Measurements from ENCODE around the gene ATAD2B.
A peak's percentile ranks its signal among the peaks of the same experiment; 100 is the strongest.

The ATAD2B gene

DNA sequence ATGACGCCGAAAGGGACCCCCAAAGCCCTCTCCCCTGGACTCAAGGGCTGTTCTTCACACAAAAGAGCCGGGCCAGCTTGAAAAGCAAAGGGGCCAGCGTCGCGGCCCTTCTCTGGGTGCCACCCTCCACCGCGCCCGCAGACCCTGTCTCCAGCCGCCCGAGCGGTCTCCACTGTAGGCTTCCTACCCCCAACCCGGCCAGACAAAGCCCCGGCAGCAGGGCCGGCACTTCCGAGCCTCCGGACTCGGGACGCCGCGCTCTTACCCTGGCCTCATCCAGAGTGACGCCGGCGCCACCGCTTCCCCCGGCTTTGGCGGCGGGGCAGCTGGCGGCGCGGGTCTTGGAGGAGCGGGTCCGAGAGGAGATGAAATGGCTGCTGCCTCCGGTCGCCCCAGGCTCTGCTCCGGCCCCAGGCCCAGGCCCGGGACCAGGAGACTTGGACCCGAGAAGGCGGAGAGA is 603 bp downstream of the ATAD2B start:
- Mint-ChIP-seq H3K27ac (peak overlapping the region; percentile 99), H3K4me3 (peak overlapping the region; percentile 94), H3K36me3 (peaks cover 8% of the 10 kb centered on the region), H3K27me3 (no peaks in the 10 kb centered on the region), H3K4me1 (peaks cover 28% of the 10 kb centered on the region), H3K9me3 (peaks cover 1% of the 10 kb centered on the region)
- DNase-seq (ENCODE audit: low spot score in 2 of 2) (peak; percentile 43 to 75), ATAC-seq (ENCODE audit: low read depth) (peak; percentile 9)

DNA sequence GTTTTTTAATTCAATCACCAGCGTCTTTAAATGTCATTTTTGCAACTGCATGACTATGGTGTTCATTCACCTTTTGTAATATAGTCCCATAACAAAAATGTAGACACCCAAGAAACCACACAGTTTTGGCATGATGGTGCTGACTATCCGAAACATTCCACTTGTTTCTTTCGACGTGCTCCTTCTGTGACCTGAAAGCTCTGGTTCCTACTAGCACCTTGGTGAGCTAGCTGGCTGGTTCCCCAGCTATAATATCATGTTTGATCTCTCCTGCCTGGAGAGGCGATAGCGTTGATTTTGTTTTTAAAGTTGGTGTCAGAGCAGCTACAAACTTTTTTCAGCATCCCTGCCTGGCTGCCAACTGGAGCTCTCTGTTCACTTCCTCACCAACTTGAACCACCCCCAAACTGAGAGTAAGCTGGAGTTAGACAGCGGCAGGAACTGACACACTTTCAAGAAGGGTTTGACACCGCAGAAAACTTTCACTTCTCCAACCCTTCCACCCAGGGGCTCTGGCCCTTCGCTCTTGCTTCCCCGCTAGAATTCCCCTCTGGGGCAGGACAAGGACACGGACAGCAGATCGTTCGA is 1.1 kb downstream of the ATAD2B start:
- Mint-ChIP-seq H3K27ac (peak overlapping the region; percentile 99), H3K4me3 (peak overlapping the region; percentile 94), H3K9me3 (peaks cover 1% of the 10 kb centered on the region), H3K4me1 (peaks cover 28% of the 10 kb centered on the region), H3K36me3 (peaks cover 8% of the 10 kb centered on the region), H3K27me3 (no peaks in the 10 kb centered on the region)
- ATAC-seq (ENCODE audit: low read depth) (peak; percentile 68), DNase-seq (ENCODE audit: low spot score in 2 of 2) (peak in 1 of 2 donors; percentile 82)

DNA sequence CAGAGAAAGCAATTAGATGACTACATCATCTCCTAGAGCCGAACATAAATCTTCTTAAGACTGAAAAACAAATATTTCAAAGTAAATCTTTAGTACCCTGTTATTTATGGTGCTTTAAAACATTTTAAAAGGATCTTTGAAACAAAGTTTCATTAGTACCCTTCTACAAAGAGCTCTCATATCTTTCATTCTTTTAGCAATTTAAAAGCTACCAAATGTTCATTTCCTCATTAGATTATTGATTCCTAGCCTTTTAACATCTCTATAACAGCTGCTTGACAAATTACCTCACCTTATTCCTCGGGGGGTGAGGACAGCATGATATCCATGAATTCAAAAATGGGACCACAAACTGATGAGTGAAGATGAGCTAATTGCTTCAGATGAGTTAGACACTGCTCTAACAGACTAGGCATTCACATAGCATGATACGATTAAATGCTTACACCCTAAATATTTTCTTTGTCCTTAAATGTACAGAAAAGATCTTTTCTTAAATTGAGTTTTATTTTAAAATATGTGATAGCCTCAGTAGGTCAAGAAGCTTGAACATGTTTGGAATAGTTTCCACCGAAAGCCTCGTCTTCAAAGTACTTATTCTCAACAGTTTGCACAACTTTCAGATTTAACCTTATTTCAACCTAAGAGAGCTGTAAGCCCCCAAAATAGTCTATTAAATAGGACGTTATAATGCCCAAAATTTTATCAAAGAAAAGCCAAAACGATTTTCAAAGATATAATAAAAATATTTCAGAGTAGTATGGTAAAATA is 2.1 kb downstream of the ATAD2B start:
- H3K36me3 Mint-ChIP-seq: peaks cover 6% of the 10 kb centered on the region
- no peaks in the 10 kb centered on the region for H3K27me3 Mint-ChIP-seq
- H3K4me3 Mint-ChIP-seq: peak overlapping the region; percentile 94
- no peak for DNase-seq (ENCODE audit: low spot score in 2 of 2)
- no peak for ATAC-seq (ENCODE audit: low read depth)
- peaks cover 1% of the 10 kb centered on the region for H3K9me3 Mint-ChIP-seq
- H3K4me1 Mint-ChIP-seq: peaks cover 29% of the 10 kb centered on the region
- H3K27ac Mint-ChIP-seq: peak overlapping the region; percentile 99

DNA sequence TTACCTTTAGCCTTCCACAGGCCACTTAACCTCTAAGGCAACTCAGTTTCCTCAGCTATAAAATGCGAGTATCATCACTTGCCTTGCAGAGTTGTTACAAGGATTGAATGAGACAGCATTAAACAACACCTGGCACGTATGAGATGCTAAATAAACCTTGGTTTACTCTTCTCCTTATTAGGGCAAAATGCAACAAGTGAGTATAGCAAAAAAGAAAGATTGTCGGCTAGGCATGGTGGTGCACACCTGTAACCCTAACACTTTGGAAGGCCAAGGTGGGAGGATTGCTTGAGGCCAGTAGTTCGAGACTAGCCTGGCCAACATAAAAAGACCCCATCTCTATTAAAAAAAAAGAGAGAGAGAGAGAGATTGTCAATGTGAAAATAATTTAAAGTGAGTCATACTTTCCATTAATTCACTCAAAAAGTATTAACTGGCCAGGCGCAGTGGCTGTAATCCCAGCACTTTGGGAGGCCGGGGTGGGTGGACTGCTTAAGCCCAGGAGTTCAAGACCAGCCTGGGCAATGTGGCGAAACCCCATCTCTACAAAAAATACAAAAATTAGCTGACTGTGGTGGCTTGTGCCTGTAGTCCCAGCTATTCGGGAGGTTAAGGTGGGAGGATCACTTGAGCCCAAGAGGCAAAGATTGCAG is 8.0 kb downstream of the ATAD2B start:
- peaks cover 1% of the 10 kb centered on the region for H3K9me3 Mint-ChIP-seq
- no peaks in the 10 kb centered on the region for H3K27me3 Mint-ChIP-seq
- no peak overlapping the region for H3K4me3 Mint-ChIP-seq
- H3K4me1 Mint-ChIP-seq: peaks cover 41% of the 10 kb centered on the region
- no peak for DNase-seq (ENCODE audit: low spot score in 2 of 2)
- H3K27ac Mint-ChIP-seq: no peak overlapping the region
- H3K36me3 Mint-ChIP-seq: peaks cover 6% of the 10 kb centered on the region
- ATAC-seq (ENCODE audit: low read depth): no peak

DNA sequence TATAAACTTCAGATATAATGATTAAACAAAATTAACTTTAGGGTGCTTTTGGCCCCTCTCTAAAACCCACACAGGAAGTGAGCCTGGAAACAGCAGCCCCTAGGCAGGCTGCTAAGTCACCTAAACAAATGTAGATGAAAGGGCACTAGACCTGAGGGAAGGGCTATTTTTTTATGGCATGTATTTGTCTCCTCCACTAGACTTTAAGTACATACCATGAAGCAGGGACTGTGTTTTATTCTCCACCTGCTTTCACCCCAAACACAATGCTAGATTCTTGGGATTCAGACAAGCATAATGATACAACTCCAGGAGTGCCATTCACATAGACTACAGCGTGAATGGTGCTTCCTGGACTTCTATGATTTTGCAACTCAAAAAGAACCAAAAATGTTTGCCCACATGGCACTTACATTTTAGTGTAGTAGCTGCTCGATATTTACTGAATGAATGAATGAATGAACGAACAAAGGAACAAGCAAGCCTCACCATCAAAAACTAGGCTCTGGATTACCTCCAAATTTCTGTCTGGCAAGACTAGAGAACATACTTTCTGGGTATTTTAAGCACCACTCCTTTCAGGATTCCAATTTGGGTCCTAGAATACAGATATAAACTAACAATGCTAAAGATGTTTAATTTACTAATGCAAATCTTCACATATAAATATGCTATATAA is 10.1 kb downstream of the ATAD2B start:
- no peak overlapping the region for H3K4me3 Mint-ChIP-seq
- no peak for DNase-seq (ENCODE audit: low spot score in 2 of 2)
- no peak overlapping the region for H3K27ac Mint-ChIP-seq
- peaks cover 2% of the 10 kb centered on the region for H3K36me3 Mint-ChIP-seq
- peaks cover 34% of the 10 kb centered on the region for H3K4me1 Mint-ChIP-seq
- no peak for ATAC-seq (ENCODE audit: low read depth)
- H3K9me3 Mint-ChIP-seq: no peaks in the 10 kb centered on the region
- no peaks in the 10 kb centered on the region for H3K27me3 Mint-ChIP-seq

DNA sequence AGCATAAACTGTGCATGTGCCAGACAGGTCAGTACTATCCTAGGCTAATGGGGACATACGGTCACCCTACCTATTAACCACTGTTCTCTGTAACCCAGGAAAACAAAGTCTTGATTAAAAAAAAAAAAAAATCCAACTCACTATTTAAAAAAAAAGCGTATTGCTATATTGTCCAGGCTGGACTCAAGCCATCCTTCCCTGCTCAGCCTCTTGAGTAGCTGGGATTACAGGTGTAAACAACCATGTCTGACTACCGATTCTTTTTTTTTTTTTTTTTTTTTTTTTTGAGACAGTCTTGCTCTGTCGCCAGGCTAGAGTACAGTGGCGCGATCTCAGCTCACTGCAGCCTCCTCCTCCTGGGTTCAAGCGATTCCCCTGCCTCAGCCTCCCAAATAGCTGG is 11.6 kb downstream of the ATAD2B start:
- no peaks in the 10 kb centered on the region for H3K9me3 Mint-ChIP-seq
- no peaks in the 10 kb centered on the region for H3K27me3 Mint-ChIP-seq
- peaks cover 7% of the 10 kb centered on the region for H3K36me3 Mint-ChIP-seq
- ATAC-seq (ENCODE audit: low read depth) (no peak), DNase-seq (ENCODE audit: low spot score in 2 of 2) (no peak)
- peaks cover 38% of the 10 kb centered on the region for H3K4me1 Mint-ChIP-seq
- no peak overlapping the region for H3K4me3 Mint-ChIP-seq
- no peak overlapping the region for H3K27ac Mint-ChIP-seq

DNA sequence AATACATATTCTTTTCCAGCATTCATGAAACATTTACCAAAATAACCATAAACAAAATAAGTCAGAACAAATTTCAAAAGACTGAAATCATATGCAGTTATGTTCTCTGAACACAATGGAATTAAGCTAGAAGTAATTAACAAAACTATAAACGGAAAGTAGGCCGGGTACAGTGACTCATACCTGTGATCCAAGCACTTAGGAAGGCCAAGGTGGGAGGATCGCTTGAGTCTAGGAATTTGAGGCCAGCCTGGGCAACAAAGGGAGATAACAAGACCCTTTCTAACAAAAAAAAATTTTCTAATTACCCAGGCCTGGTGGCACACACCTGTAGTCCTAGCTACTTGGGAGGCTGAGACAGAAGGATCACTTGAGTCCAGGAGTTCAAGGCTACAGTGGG is 14.9 kb downstream of the ATAD2B start:
- peaks cover 7% of the 10 kb centered on the region for H3K36me3 Mint-ChIP-seq

DNA sequence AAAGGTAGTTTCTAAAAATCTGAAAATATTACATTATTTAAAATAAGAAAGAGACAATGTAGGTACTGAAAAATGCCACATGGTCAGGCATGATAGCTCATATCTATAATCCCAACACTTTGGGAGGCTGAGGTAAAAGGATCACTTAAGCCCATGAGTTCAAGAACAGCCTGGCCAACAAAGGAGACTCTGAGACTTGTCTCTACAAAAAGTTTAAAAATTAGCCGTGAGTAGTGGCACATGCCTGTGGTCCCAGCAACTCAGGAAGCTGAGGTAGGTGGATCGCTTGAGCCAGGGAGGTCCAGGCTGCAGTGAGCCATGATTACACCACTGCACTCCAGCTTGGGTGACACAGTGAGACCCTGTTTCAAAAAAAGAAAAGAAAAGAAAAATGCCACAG is 21.8 kb downstream of the ATAD2B start:
- no peak overlapping the region for H3K4me3 Mint-ChIP-seq
- no peak overlapping the region for H3K27ac Mint-ChIP-seq
- no peaks in the 10 kb centered on the region for H3K27me3 Mint-ChIP-seq
- H3K9me3 Mint-ChIP-seq: no peaks in the 10 kb centered on the region
- H3K4me1 Mint-ChIP-seq: peaks cover 14% of the 10 kb centered on the region
- ATAC-seq (ENCODE audit: low read depth) (no peak), DNase-seq (ENCODE audit: low spot score in 2 of 2) (no peak)
- peaks cover 2% of the 10 kb centered on the region for H3K36me3 Mint-ChIP-seq

More for the DNA sequence above, 14.9 kb downstream of the ATAD2B start:
- H3K9me3 Mint-ChIP-seq: no peaks in the 10 kb centered on the region
- H3K27ac Mint-ChIP-seq: no peak overlapping the region
- H3K4me3 Mint-ChIP-seq: no peak overlapping the region
- no peak for ATAC-seq (ENCODE audit: low read depth)
- DNase-seq (ENCODE audit: low spot score in 2 of 2): no peak
- H3K27me3 Mint-ChIP-seq: no peaks in the 10 kb centered on the region
- H3K4me1 Mint-ChIP-seq: peaks cover 26% of the 10 kb centered on the region

DNA sequence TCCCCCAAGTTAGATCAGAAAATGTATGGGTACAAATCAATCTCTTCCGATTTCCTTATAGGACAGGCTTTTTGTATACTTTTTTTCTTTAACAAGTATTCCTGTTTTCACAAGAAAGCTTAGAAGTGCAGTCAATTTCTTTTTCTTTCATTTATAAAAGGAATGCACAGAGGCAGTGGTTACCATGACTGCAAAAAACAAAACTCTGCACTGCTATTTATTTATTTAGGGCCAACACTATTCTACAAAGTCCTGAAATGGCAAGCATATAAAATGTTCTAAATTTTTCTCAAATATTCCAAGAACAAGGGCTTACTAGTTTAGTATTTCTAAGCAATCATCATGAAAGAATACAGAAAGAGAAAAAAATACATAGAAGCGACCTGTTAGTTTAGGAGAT is 22.2 kb downstream of the ATAD2B start:
- ATAC-seq (ENCODE audit: low read depth) (no peak), DNase-seq (ENCODE audit: low spot score in 2 of 2) (no peak)
- H3K36me3 Mint-ChIP-seq: peaks cover 2% of the 10 kb centered on the region
- H3K27me3 Mint-ChIP-seq: no peaks in the 10 kb centered on the region
- no peaks in the 10 kb centered on the region for H3K9me3 Mint-ChIP-seq
- H3K4me3 Mint-ChIP-seq: no peak overlapping the region
- H3K4me1 Mint-ChIP-seq: peaks cover 14% of the 10 kb centered on the region
- H3K27ac Mint-ChIP-seq: no peak overlapping the region

DNA sequence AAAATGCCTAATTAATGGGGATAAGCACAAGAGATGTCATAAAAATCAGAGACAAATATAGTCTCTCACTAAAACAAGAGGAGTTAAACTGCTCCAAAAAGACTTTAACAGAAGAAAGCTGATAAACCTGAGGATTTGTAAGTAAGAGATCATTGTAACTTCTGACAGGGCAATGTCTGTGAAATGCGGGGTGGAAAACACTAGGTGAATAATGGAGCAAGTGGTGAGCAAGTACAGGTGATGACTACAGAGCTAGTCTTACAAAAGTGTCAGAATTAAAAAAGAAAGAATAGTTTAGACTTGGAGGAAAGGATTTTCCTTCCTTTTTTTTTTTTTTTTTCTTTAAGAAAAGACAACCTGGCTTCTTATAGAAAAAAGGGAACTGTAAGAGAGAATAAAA is 22.7 kb downstream of the ATAD2B start:
- Mint-ChIP-seq H3K27ac (no peak overlapping the region), H3K4me3 (no peak overlapping the region), H3K36me3 (peaks cover 2% of the 10 kb centered on the region), H3K4me1 (peaks cover 11% of the 10 kb centered on the region), H3K9me3 (no peaks in the 10 kb centered on the region), H3K27me3 (no peaks in the 10 kb centered on the region)
- no peak for DNase-seq (ENCODE audit: low spot score in 2 of 2)
- ATAC-seq (ENCODE audit: low read depth): no peak

DNA sequence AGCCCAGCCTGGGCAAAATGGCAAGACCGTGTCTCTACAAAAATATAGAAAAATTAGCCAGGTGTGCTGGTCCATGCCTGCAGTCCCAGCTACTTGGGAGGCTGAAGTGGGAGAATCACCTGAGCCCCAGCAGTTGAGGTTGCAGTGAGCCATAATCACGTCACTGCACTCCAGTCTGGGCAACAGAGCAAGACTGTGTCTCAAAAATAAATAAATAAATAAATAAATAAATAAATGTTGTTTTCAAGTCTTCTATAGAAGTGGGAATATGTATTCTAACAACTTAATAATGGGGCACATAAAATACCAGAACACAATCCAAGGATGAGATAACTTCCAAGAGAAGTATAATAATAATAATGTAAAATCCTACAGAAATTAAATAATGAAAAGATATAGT is 23.9 kb downstream of the ATAD2B start:
- Mint-ChIP-seq H3K36me3 (peaks cover 4% of the 10 kb centered on the region), H3K27me3 (no peaks in the 10 kb centered on the region), H3K4me1 (peaks cover 11% of the 10 kb centered on the region), H3K9me3 (peaks cover 2% of the 10 kb centered on the region), H3K4me3 (no peak overlapping the region), H3K27ac (no peak overlapping the region)
- DNase-seq (ENCODE audit: low spot score in 2 of 2) (no peak), ATAC-seq (ENCODE audit: low read depth) (no peak)

DNA sequence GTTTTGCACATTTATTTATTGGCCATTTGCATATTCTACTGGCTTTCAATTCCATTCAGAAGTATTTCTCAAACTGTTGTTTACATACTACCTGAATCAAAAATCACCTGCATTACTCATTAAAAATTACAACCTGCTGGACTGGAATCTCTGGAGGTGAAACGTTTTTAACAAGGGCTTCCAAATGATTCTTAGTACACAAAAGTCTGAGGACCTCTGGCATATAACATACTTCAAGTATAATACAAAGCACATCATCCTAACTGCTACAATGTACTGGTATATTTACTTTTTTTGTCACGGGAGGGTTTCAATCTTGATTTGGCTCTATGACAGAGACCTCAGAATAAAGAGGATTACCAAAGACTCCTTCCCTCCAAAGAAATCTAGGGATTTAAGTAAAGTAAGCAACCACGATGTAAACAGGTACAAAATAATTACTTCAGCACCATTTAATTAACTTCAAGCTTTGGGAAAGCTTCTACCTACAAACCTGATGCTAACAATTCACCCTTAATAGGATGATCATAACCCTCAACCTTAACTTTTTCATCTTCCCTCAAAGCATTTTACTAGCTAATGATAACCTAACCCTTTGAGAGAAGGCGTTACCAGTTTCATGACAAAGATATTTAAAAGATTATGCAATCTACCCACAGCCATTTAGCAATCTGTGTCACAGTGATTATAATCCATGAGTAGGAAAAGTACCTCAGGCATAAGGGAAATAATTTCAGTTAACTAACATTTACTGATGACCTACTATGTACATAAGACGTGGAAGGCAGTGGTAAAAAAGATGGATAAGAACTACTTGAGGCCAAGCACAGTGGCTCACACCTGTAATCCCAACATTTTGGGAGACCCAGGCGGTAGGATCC is 24.7 kb downstream of the ATAD2B start:
- no peak for DNase-seq (ENCODE audit: low spot score in 2 of 2)
- H3K4me1 Mint-ChIP-seq: peaks cover 17% of the 10 kb centered on the region
- peaks cover 2% of the 10 kb centered on the region for H3K9me3 Mint-ChIP-seq
- H3K27me3 Mint-ChIP-seq: no peaks in the 10 kb centered on the region
- H3K4me3 Mint-ChIP-seq: no peak overlapping the region
- H3K36me3 Mint-ChIP-seq: peaks cover 4% of the 10 kb centered on the region
- no peak for ATAC-seq (ENCODE audit: low read depth)
- no peak overlapping the region for H3K27ac Mint-ChIP-seq

DNA sequence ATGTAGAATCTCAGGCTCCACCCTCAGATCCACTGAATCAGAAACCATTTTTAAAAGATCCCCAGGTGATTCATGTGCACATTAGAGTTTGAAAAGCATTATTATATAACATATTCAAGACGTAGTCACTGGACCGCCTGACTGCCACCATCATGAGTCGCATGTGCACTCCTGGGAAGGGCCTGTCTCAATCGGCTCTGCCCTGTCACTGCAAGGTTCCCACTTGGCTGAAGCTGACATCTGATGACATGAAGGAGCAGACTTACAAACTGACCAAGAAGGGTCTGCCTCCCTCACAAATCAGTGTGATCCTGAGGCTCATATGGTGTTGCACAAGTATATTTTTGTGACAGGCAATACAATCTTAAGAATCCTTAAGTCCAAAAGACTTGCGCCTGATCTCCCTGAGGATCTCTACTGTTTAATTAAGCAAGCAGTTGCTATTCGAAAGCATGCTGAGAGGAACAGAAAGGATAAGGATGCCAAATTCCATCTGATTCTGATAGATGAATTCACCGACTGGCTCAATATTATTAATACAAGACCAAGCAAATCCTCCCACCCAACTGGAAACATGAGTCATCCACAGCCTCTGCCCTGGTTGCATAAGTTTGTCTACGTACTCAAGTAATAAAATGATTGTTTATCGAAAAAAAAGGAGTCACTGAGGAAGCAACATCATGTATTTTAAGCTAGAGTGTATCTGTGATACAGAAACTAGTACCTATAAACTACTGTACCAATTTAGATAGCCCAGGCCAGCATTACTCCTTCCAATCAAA is 26.2 kb downstream of the ATAD2B start:
- DNase-seq (ENCODE audit: low spot score in 2 of 2): no peak
- ATAC-seq (ENCODE audit: low read depth): no peak
- peaks cover 4% of the 10 kb centered on the region for H3K36me3 Mint-ChIP-seq
- H3K4me3 Mint-ChIP-seq: no peak overlapping the region
- peaks cover 21% of the 10 kb centered on the region for H3K4me1 Mint-ChIP-seq
- no peak overlapping the region for H3K27ac Mint-ChIP-seq
- H3K27me3 Mint-ChIP-seq: no peaks in the 10 kb centered on the region
- H3K9me3 Mint-ChIP-seq: peaks cover 2% of the 10 kb centered on the region
